Epithelial cell of proximal tubule (primary cell): Measurements from ENCODE around the gene PGAP6. TPM values are rescaled to one million over a fixed set of nuclear protein-coding genes. Genes with fewer than 3 reads are reported as not detected.
"Not testable (repeated sequence)": the region's sequence is repeated elsewhere in the genome, so short reads cannot be mapped to it uniquely, and the experiment has no call there.

Source experiments
- DNase-seq: peaks from one replicate; pipeline ENCODE4 v3.0.0-alpha.2; 2011; ENCODE audit warnings: low read depth
- H3K4me3 ChIP-seq: 2 replicates; pipeline ENCODE4 v1.5.1; 2011; ENCODE audit warnings: low read depth, mild to moderate bottlenecking, low read length
- CTCF ChIP-seq: conservative IDR thresholded peaks from 2 replicates; pipeline ENCODE4 v1.5.1; 2012; ENCODE audit warnings: low read depth, mild to moderate bottlenecking, low read length
- total RNA-seq: library from RNA; depleted of rRNA; stranded (reverse); fragments of >200 nt; gene quantifications from 2 replicates; pipeline ENCODE4 v1.2.3, GENCODE V29; 2015

Gene PGAP6
- total RNA-seq, 1 donor from 2014 or later: 87.2 TPM

DNA sequence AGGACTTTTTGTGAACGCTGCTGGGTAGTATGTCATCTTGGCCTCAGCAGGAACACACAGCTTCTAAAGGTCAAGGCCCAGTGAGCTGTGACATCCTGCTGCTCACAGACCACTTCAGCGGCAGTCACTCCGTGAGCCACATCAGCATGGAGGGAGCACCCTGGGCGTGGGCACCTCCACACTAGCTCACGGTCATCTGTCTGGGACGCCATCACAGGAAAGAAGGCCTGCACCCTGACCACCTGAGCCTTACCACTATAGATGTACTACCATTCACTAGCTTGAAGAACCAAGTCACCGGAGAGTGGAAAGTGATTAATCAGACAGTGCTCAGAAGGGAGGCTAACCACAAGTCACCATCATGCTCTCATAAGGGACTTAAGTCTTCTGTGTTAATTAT, 32.6 kb downstream of the PGAP6 start:
- no peak overlapping the region for H3K4me3 ChIP-seq
- TF ChIP-seq CTCF: no peak
- DNase-seq: peak; percentile 42

- not testable (repeated sequence) for DNase-seq, H3K4me3 ChIP-seq
Observed at GRCh38 chr16:348495-348894, 33.3 kb downstream of the PGAP6 start.

DNA sequence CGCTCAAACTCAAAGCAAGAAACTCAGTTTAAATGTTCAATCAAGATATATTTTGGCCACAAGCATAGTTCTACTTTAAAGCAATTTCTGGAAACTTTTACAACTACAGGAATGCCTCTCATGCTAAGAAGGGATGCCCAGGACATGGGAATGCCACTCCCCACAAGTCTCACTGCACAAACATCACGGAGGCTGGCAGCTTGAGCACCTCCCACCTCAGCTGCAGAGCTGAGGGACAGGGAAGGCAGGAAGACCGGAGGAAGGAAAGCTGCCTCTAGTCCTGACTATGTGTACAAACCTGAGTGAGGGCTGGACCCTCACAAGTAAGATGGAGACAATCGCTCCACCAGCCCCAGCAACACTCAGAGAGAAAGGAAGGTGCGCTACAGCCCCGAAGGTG, 34.6 kb downstream of the PGAP6 start:
- H3K4me3 ChIP-seq: no peak overlapping the region
- no peak for TF ChIP-seq CTCF
- DNase-seq: no peak

DNA sequence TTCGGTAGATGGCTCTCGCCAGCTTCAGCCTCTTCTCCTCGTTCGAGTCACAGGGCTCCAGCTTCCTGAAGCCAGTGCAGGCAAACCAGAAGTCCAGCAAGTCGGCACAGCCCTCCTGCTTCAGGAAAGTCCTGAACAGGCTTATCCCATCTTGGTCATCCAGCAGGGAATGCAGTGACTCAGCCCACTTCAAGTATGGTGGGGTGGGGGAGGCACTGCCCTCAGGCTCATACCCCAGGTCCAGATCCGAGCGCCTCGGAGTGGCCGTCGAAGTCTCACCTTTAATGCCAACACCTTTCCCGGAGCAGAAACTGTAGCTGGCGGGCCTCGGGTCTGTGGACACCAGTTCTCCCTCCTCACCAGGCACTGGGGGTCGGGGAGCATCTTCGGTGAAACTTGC, 35.2 kb downstream of the PGAP6 start:
- no peak for TF ChIP-seq CTCF
- no peak for DNase-seq

GRCh38 chr16:345772-346171, 36.0 kb downstream of the PGAP6 start:
- no peak for DNase-seq

More for the DNA sequence above, 35.2 kb downstream of the PGAP6 start:
- no peak overlapping the region for H3K4me3 ChIP-seq

GRCh38 chr16:342455-343213, 39.1 kb downstream of the PGAP6 start:
- no peak overlapping the region for H3K4me3 ChIP-seq
- DNase-seq: no peak
- TF ChIP-seq CTCF: no peak

More at GRCh38 chr16:345772-346171, 36.0 kb downstream of the PGAP6 start:
- H3K4me3 ChIP-seq: no peak overlapping the region
- no peak for TF ChIP-seq CTCF

DNA sequence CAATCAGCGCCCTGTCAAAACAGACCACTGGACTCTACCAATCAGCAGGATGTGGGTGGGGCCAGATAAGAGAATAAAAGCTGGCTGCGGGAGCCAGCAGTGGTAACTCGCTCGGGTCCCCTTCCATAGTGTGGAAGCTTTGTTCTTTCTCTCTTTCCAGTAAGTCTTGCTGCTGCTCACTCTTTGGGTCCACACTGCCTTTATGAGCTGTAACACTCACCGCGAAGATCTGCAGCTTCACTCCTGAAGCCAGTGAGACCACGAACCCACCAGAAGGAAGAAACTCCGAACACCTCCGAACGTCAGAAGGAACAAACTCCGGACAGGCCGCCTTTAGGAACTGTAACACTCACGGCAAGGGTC, 39.8 kb downstream of the PGAP6 start:
- not testable (repeated sequence) for H3K4me3 ChIP-seq, DNase-seq

DNA sequence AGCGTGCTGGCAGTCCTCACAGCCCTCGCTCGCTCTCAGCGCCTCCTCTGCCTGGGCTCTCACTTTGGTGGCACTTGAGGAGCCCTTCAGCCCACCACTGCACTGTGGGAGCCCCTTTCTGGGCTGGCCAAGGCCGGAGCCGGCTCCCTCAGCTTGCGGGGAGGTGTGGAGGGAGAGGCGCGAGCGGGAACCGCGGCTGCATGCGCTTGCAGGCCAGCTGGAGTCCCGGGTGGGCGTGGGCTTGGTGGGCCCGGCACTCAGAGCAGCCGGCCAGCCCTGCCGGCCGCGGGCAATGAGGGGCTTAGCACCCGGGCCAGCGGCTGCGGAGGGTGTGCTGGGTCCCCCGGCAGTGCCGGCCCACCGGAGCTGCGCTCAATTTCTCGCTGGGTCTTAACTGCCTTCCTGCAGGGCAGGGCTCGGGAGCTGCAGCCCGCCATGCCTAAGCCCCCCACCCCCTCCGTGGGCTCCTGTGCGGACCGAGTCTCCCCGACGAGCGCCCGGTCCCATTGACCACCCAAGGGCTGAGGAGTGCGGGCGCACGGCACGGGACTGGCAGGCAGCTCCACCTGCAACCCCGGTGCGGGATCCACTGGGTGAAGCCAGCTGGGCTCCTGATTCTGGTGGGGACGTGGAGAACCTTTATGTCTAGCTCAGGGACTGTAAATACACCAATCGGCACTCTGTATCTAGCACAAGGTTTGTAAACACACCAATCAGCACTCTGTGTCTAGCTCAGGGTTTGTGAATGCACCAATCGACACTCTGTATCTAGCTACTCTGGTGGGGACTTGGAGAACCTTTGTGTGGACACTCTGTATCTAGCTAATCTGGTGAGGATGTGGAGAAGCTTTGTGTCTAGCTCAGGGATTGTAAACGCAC, 40.4 kb downstream of the PGAP6 start:
- not testable (repeated sequence) for H3K4me3 ChIP-seq, DNase-seq
